H1 (cell line): ENCODE data around the gene SMDT1. TPM values are rescaled to one million over a fixed set of nuclear protein-coding genes. Genes with fewer than 3 reads are reported as not detected.
"Not testable (repeated sequence)": the region's sequence is repeated elsewhere in the genome, so short reads cannot be mapped to it uniquely, and the experiment has no call there.

Experiments
- CTCF ChIA-PET: fragments of 300-600 bp; sonication (Branson Sonifier 250); formaldehyde crosslinking; loops from one replicate; lab custom pipeline; 2021; ENCODE audit not compliant: partially characterized antibody; lab: Charles Lee
- POLR2A ChIA-PET: fragments of 300-600 bp; sonication (Branson Sonifier 250); formaldehyde crosslinking; loops from one replicate; lab custom pipeline; 2021; ENCODE audit warnings: inconsistent platforms; ENCODE audit not compliant: partially characterized antibody; lab: Charles Lee
- DNase-seq, 2 experiments: peaks; one replicate each; pipeline versions ENCODE4 v3.0.0 to v3.0.0-alpha.2; 2010 to 2022; ENCODE audit warnings: low spot score in 2 of 2, low read depth in 1 of 2, mixed read lengths in 1 of 2
- FAIRE-seq: peaks from 2 replicates; lab custom pipeline; 2011; peaks lifted over from hg19 to GRCh38; lab: Jason Lieb, UNC
- H2AFZ ChIP-seq: 2 replicates; pipeline ENCODE4 v1.8.1; 2012; ENCODE audit warnings: low read length, inconsistent platforms
- H2AK5ac ChIP-seq: 2 replicates; pipeline ENCODE4 v1.6.1; 2013; ENCODE audit warnings: low read depth, low read length
- H2BK120ac ChIP-seq: replicated peaks from 2 replicates; pipeline ENCODE3; 2013; ENCODE audit warnings: low read depth, low read length, inconsistent platforms
- H2BK12ac ChIP-seq: 2 replicates; pipeline ENCODE4 v1.6.1; 2013; ENCODE audit warnings: low read depth, low read length
- H2BK15ac ChIP-seq: 2 replicates; pipeline ENCODE4 v1.6.1; 2013; ENCODE audit warnings: low read length
- H2BK20ac ChIP-seq: 2 replicates; pipeline ENCODE4 v1.6.1; 2013; ENCODE audit warnings: low read length
- H2BK5ac ChIP-seq: 2 replicates; pipeline ENCODE4 v1.6.1; 2013; ENCODE audit warnings: low read depth, low read length
- H3K14ac ChIP-seq: 2 replicates; pipeline ENCODE4 v1.6.1; 2013; ENCODE audit warnings: inconsistent platforms; ENCODE audit not compliant: insufficient read length
- H3K18ac ChIP-seq: 2 replicates; pipeline ENCODE4 v1.6.1; 2013; ENCODE audit warnings: low read length; ENCODE audit errors: extremely low read depth
- H3K23ac ChIP-seq: 2 replicates; pipeline ENCODE4 v1.6.1; 2013; ENCODE audit warnings: inconsistent platforms; ENCODE audit not compliant: insufficient read length
- H3K23me2 ChIP-seq: 2 replicates; pipeline ENCODE4 v1.6.1; 2013; ENCODE audit warnings: low read depth, low read length
- H3K27ac ChIP-seq: 2 replicates; pipeline ENCODE4 v1.6.1; 2011; ENCODE audit warnings: low read depth, low read length, inconsistent platforms
- H3K27me3 ChIP-seq, 4 experiments: replicated peaks in 1 of 4; 1 replicate in 1 of 4; 2 replicates in 3 of 4; pipeline versions ENCODE4 v1.6.1 to v1.8.1; 2011 to 2013; ENCODE audit warnings: low read length in 3 of 4, mild to moderate bottlenecking in 3 of 4, inconsistent platforms in 2 of 4, mixed read lengths in 2 of 4, moderate library complexity in 1 of 4; ENCODE audit not compliant: control insufficient read depth in 3 of 4, insufficient read depth in 3 of 4; ENCODE audit errors: extremely low read depth in 1 of 4
- H3K36me3 ChIP-seq, 4 experiments: 2 replicates each; pipeline versions ENCODE4 v1.6.1 to v1.8.1; 2011 to 2013; ENCODE audit warnings: mild to moderate bottlenecking in 4 of 4, low read length in 3 of 4, moderate library complexity in 2 of 4, control low read depth in 1 of 4, inconsistent platforms in 1 of 4; ENCODE audit not compliant: insufficient read depth in 4 of 4, control insufficient read depth in 2 of 4
- H3K4ac ChIP-seq: replicated peaks from 2 replicates; pipeline ENCODE3; 2013; ENCODE audit warnings: low read length, low read depth, mixed read lengths, inconsistent platforms; ENCODE audit not compliant: insufficient read length
- H3K4me1 ChIP-seq, 4 experiments: replicated peaks in 1 of 4; 1 replicate in 1 of 4; 2 replicates in 3 of 4; pipeline versions ENCODE4 v1.6.1 to v1.8.1; 2011 to 2013; ENCODE audit warnings: low read length in 3 of 4, inconsistent platforms in 2 of 4, mixed read lengths in 1 of 4; ENCODE audit not compliant: insufficient read depth in 4 of 4, control insufficient read depth in 3 of 4
- H3K4me2 ChIP-seq, 2 experiments: 2 replicates each; pipeline versions ENCODE4 v1.6.1 to v1.8.1; 2011 to 2013; ENCODE audit warnings: low read depth in 2 of 2, low read length in 2 of 2, control low read depth in 1 of 2, inconsistent platforms in 1 of 2, mild to moderate bottlenecking in 1 of 2; ENCODE audit not compliant: insufficient read depth in 1 of 2
- H3K4me3 ChIP-seq, 4 experiments: fragments of 200-600, 300-600 bp in 1 of 4; sonication (generic), shearing (Covaris generic), sonication (Bioruptor Twin) in 1 of 4; 2 replicates each; pipeline versions ENCODE4 v1.5.1 to v1.8.1; 2011 to 2016; ENCODE audit warnings: low read length in 4 of 4, low read depth in 3 of 4, control low read depth in 2 of 4, inconsistent platforms in 2 of 4, mild to moderate bottlenecking in 2 of 4, mixed read lengths in 1 of 4, moderate library complexity in 1 of 4; ENCODE audit not compliant: insufficient read depth in 2 of 4; ENCODE audit errors: extremely low read depth in 1 of 4
- H3K56ac ChIP-seq: replicated peaks from 2 replicates; pipeline ENCODE3; 2013; ENCODE audit warnings: low read depth, mild to moderate bottlenecking, mixed read lengths, low read length, inconsistent platforms; ENCODE audit not compliant: insufficient read length
- H3K79me1 ChIP-seq: 2 replicates; pipeline ENCODE4 v1.6.1; 2013; ENCODE audit warnings: low read depth, low read length, control low read depth
- H3K79me2 ChIP-seq, 2 experiments: 2 replicates each; pipeline versions ENCODE4 v1.6.1 to v1.8.1; 2012 to 2013; ENCODE audit warnings: low read length in 2 of 2, mild to moderate bottlenecking in 2 of 2, inconsistent platforms in 1 of 2; ENCODE audit not compliant: insufficient read depth in 2 of 2, control insufficient read depth in 1 of 2
- H3K9ac ChIP-seq, 4 experiments: replicated peaks in 1 of 4; 1 replicate in 1 of 4; 2 replicates in 3 of 4; pipeline versions ENCODE4 v1.6.1 to v1.8.1; 2011 to 2013; ENCODE audit warnings: low read depth in 3 of 4, low read length in 3 of 4, control low read depth in 2 of 4, mild to moderate bottlenecking in 2 of 4, moderate library complexity in 2 of 4, inconsistent platforms in 1 of 4; ENCODE audit errors: extremely low read depth in 1 of 4
- H3K9me3 ChIP-seq, 2 experiments: 2 replicates each; pipeline versions ENCODE4 v1.6.1 to v1.8.1; 2012 to 2013; ENCODE audit warnings: mild to moderate bottlenecking in 2 of 2, moderate library complexity in 2 of 2, control low read depth in 1 of 2, inconsistent platforms in 1 of 2, low read depth in 1 of 2, low read length in 1 of 2, mixed read lengths in 1 of 2; ENCODE audit not compliant: insufficient read depth in 2 of 2
- H4K20me1 ChIP-seq, 2 experiments: replicated peaks in 1 of 2; 2 replicates each; pipeline versions ENCODE3 to v1.8.1; 2011 to 2013; ENCODE audit warnings: inconsistent platforms in 2 of 2, low read length in 2 of 2, mild to moderate bottlenecking in 1 of 2; ENCODE audit not compliant: insufficient read depth in 2 of 2, control insufficient read depth in 1 of 2
- H4K5ac ChIP-seq: 2 replicates; pipeline ENCODE4 v1.6.1; 2013; ENCODE audit warnings: low read length, low read depth, mixed read lengths, inconsistent platforms; ENCODE audit not compliant: insufficient read length
- H4K8ac ChIP-seq: 2 replicates; pipeline ENCODE4 v1.8.0; 2013; ENCODE audit warnings: mild to moderate bottlenecking, moderate library complexity, low read length, inconsistent platforms; ENCODE audit not compliant: insufficient read depth; ENCODE audit errors: extremely low read depth
- H4K91ac ChIP-seq: replicated peaks from 2 replicates; pipeline ENCODE3; 2013; ENCODE audit warnings: low read length, mixed read lengths, inconsistent platforms; ENCODE audit not compliant: insufficient read length
- WGBS, 2 experiments: shearing (Covaris generic) in 1 of 2; methylation state at CpG; one replicate each; pipeline versions ENCODE4 v1.1.6 to v1.1.7; 2013 to 2015; ENCODE audit warnings: low lambda C conversion rate in 2 of 2, mixed read lengths in 2 of 2, inconsistent platforms in 1 of 2, low coverage in 1 of 2, missing lambda C conversion rate in 1 of 2; ENCODE audit not compliant: insufficient replicate concordance in 2 of 2, insufficient coverage in 1 of 2, insufficient read length in 1 of 2; ENCODE audit errors: extremely low coverage in 1 of 2, missing lambda C conversion rate in 1 of 2; 5-methylcytosine and 5-hydroxymethylcytosine counted together
- polyA plus RNA-seq, 7 experiments: library from polyadenylated mRNA; depleted of rRNA in 3 of 7; stranded (reverse) in 5 of 7; unstranded in 2 of 7; fragments of >200 nt in 5 of 7; fragments of 200-250 nt in 2 of 7; gene quantifications; 1 replicate in 5 of 7; 2 replicates in 1 of 7; 4 replicates in 1 of 7; pipeline versions ENCODE4 v1.2.1 to v1.2.3, GENCODE V29; 2011 to 2013; ENCODE audit warnings: missing spikeins in 2 of 7, mixed read lengths in 2 of 7
- total RNA-seq: library from RNA; stranded (reverse); fragmentation: NEBNext Ultra II Directional; extraction: Animal tissue kit (Norgen Biotek cat#: 25700); gene quantifications from 2 replicates; pipeline ENCODE4 v1.2.1, GENCODE V29; 2021

SMDT1 gene
- total and polyA plus RNA-seq, 2 of the 8 experiments (the other 6 are each of a cell fraction or from before 2014, with no cell fraction given) = 34.9 to 35.6 TPM

- H3K79me1 ChIP-seq, H2BK5ac ChIP-seq, H2BK15ac ChIP-seq, H3K4me1 ChIP-seq, H3K4me2 ChIP-seq, H3K27ac ChIP-seq, POLR2A ChIA-PET, H3K23ac ChIP-seq, H3K27me3 ChIP-seq, H3K79me2 ChIP-seq, H3K36me3 ChIP-seq, H4K91ac ChIP-seq, H3K4me3 ChIP-seq, H3K9me3 ChIP-seq, H3K18ac ChIP-seq, H2BK120ac ChIP-seq, H4K5ac ChIP-seq, H4K20me1 ChIP-seq, H2BK12ac ChIP-seq, DNase-seq, H3K14ac ChIP-seq, H3K4ac ChIP-seq, H2BK20ac ChIP-seq, H2AK5ac ChIP-seq, H4K8ac ChIP-seq, H3K56ac ChIP-seq, H2AFZ ChIP-seq, H3K23me2 ChIP-seq: not testable (repeated sequence)
- 82 to 100% methylated on average over 3 to 6 of the region's 6 CpGs for WGBS, 2 experiments
- peak; percentile 36 for FAIRE-seq
- CTCF ChIA-PET = interaction anchor here (0.6 to 7.3 kb wide), 13 partner anchors 16 to 329 kb away, joined by 3 to 116 read pairs (median 9); partner anchors contain the start of genes NDUFA6 and SEPTIN3
- H3K9ac ChIP-seq = 0 out of 7 replicates have a peak overlapping the region, but pooled peaks of 1 of the 4 experiments have one; percentile 0
These were observed 35.9 kb downstream of the SMDT1 start for GRCh38 chr22:42115420-42115830.
